Measurements from ENCODE around the gene TMOD3. TPM values are rescaled to one million over a fixed set of nuclear protein-coding genes. Genes with fewer than 3 reads are reported as not detected.

Gene TMOD3
- total RNA-seq, 1 donor from 2014 or later = 34.5 TPM

DNA sequence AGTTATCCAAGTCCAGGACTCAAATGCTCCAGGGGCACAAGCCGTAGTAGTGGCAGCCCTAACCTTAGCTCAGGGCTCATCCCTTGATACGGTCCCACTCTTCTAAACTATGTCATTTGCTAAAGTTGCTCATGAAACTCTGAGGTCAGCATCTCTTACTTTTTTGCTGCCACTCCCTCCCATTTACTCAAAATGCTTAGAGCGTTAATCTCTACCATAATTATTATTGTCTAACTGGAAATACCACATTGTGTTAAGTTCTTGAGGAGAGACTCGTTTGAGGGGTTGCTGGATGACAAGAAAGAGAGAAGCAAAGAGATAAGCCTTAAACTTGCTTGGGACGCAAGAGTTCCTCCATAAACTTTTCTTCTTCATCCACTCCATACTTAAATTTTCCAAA lies 26.9 kb upstream of the TMOD3 start:
- TF ChIP-seq, protein P1, sequence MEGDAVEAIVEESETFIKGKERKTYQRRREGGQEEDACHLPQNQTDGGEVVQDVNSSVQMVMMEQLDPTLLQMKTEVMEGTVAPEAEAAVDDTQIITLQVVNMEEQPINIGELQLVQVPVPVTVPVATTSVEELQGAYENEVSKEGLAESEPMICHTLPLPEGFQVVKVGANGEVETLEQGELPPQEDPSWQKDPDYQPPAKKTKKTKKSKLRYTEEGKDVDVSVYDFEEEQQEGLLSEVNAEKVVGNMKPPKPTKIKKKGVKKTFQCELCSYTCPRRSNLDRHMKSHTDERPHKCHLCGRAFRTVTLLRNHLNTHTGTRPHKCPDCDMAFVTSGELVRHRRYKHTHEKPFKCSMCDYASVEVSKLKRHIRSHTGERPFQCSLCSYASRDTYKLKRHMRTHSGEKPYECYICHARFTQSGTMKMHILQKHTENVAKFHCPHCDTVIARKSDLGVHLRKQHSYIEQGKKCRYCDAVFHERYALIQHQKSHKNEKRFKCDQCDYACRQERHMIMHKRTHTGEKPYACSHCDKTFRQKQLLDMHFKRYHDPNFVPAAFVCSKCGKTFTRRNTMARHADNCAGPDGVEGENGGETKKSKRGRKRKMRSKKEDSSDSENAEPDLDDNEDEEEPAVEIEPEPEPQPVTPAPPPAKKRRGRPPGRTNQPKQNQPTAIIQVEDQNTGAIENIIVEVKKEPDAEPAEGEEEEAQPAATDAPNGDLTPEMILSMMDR (IDR thresholded peaks at IDR 0.05; ENCODE audit: insufficient read depth, low read length, poor library complexity, severe bottlenecking) = no peak
- Histone ChIP-seq H3K36me3 (ENCODE audit: control insufficient read depth, insufficient read depth, low read length) (no peaks in the 10 kb centered on the region), H3K27me3 (ENCODE audit: control insufficient read depth, insufficient read depth, low read length) (no peaks in the 10 kb centered on the region), H3K4me3 (ENCODE audit: low read depth, low read length) (no peak overlapping the region)
- DNase-seq (ENCODE audit: low read depth) = no peak

DNA sequence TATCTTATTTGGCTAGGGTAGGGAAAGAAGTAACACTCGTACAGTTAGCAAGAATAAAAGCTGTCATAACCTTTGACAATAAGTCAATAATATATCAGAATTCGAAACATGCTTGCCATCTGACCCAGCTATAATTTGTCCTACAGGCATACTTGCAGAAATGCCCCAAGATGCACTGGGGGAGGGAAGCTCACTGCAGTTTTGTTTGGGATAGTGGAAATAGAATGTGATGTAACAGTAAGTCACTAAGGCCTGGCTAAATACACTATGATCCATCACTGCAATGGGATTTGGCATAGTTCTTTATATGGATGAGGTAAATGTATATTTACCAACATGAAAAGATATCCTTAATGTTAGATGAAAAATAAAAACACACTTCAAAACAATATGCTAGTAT lies 25.5 kb upstream of the TMOD3 start:
- Histone ChIP-seq H3K36me3 (ENCODE audit: control insufficient read depth, insufficient read depth, low read length) (no peaks in the 10 kb centered on the region), H3K27me3 (ENCODE audit: control insufficient read depth, insufficient read depth, low read length) (no peaks in the 10 kb centered on the region), H3K4me3 (ENCODE audit: low read depth, low read length) (no peak overlapping the region)
- TF ChIP-seq, protein P1 (IDR thresholded peaks at IDR 0.05; ENCODE audit: insufficient read depth, low read length, poor library complexity, severe bottlenecking) = no peak
- DNase-seq (ENCODE audit: low read depth) = no peak

DNA sequence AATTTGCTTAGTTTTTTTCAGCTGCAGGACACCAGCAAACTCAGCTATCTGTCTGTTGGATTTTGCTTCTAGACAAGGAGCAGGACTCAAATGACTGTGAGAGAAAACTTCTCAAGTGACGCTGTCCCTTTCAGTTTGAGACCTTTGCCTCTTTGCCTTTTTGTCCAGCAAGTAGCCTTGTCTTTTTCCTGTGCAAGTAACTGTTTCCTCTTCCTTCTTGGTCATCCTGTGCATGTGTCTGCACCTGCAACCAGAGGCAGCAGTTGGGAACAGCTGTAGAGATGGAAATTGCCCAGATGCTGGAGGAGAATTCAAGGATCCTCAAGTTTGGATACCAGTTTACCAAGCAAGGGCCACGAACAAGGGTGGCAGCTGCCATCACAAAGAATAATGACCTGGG lies 23.3 kb upstream of the TMOD3 start:
- DNase-seq (ENCODE audit: low read depth) = no peak
- H3K36me3 ChIP-seq (ENCODE audit: control insufficient read depth, insufficient read depth, low read length) = no peaks in the 10 kb centered on the region
- no peaks in the 10 kb centered on the region for H3K27me3 ChIP-seq (ENCODE audit: control insufficient read depth, insufficient read depth, low read length)
- no peak overlapping the region for H3K4me3 ChIP-seq (ENCODE audit: low read depth, low read length)
- TF ChIP-seq, protein P1 (IDR thresholded peaks at IDR 0.05; ENCODE audit: insufficient read depth, low read length, poor library complexity, severe bottlenecking) = no peak

DNA sequence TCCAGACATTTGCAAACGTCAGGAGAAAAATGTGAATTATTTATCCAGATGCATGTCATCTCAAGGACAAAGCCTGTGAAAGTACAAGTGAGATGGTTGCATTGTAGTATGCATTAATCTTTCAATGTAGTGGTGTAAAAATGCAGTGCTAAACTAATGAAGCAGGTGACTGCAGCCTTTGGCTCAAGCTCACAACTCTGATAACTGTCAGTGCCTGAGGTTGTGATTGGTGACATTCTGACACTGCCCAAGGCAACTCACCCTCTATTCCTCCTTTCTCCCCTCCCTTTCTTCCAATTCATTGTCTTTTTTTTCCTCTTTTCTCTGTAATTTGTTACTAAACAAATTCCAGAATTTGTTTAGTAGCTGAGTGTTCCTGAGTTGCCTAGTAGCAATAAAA lies 20.0 kb upstream of the TMOD3 start:
- TF ChIP-seq, protein P1 (IDR thresholded peaks at IDR 0.05; ENCODE audit: insufficient read depth, low read length, poor library complexity, severe bottlenecking) = no peak
- H3K27me3 ChIP-seq (ENCODE audit: control insufficient read depth, insufficient read depth, low read length) = no peaks in the 10 kb centered on the region

DNA sequence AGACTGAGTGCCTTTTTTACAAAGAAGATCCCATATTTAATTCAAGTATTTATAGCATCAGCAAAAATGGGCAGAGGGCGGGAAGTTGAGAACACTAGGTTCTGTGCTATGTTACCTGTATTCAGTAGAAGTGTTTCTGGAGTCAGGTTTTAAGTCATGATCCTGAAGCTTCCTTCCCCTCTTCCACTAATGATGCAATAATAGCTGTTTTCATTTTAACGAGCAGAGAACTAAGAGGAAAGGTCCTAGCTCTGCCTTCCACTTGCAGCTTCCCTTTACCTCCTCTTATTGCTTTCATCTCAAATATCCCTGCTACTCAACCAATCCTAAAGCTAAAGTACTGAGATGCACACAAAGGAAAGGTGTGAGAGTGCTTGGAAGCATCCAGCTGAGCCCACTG lies 16.9 kb upstream of the TMOD3 start:
- Histone ChIP-seq H3K4me3 (ENCODE audit: low read depth, low read length) (no peak overlapping the region), H3K36me3 (ENCODE audit: control insufficient read depth, insufficient read depth, low read length) (no peaks in the 10 kb centered on the region), H3K27me3 (ENCODE audit: control insufficient read depth, insufficient read depth, low read length) (no peaks in the 10 kb centered on the region)
- no peak for DNase-seq (ENCODE audit: low read depth)
- TF ChIP-seq, protein P1 (IDR thresholded peaks at IDR 0.05; ENCODE audit: insufficient read depth, low read length, poor library complexity, severe bottlenecking) = no peak

More for the DNA sequence above, 20.0 kb upstream of the TMOD3 start:
- DNase-seq (ENCODE audit: low read depth) = no peak
- Histone ChIP-seq H3K4me3 (ENCODE audit: low read depth, low read length) (no peak overlapping the region), H3K36me3 (ENCODE audit: control insufficient read depth, insufficient read depth, low read length) (no peaks in the 10 kb centered on the region)

DNA sequence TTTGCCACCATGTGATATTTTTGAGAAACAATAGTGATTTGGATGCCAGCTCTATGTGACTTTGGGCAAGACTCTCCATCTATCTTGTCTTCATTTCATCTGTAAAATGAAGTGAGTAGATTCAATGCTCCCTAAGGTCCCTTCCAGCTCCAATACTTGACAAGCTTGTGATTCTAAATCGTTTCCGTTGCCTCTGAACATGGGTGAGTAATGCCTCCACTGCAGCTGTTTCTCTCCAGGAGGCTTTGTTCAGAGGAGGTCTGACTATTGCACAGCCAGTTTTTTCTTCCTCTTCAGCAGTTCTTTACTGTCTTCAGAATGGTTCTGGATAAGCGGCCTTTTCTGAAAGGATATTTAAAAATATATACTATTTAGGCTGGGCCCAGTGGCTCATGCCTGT lies 14.8 kb upstream of the TMOD3 start:
- H3K27me3 ChIP-seq (ENCODE audit: control insufficient read depth, insufficient read depth, low read length) = no peaks in the 10 kb centered on the region
- H3K4me3 ChIP-seq (ENCODE audit: low read depth, low read length) = no peak overlapping the region
- TF ChIP-seq, protein P1 (IDR thresholded peaks at IDR 0.05; ENCODE audit: insufficient read depth, low read length, poor library complexity, severe bottlenecking) = no peak
- DNase-seq (ENCODE audit: low read depth) = no peak
- H3K36me3 ChIP-seq (ENCODE audit: control insufficient read depth, insufficient read depth, low read length) = no peaks in the 10 kb centered on the region
